ENCODE results near the gene TMCC2. TPM values are rescaled to one million over a fixed set of nuclear protein-coding genes. Genes with fewer than 3 reads are reported as not detected.

TMCC2 gene
- total and polyA plus RNA-seq, 2 of the 4 experiments (the other 2 are of a cell fraction) = 2.0 to 4.2 TPM

- POLR2A ChIA-PET (ENCODE audit: unreplicated experiment) = interaction anchor here (0.6 kb wide), 1 partner anchor 254 kb away, joined by 3 read pairs; no protein-coding TSS in a partner anchor
Observed at GRCh38 chr1:205224736-205225135, 3.0 kb upstream of the TMCC2 start.

More at GRCh38 chr1:205224736-205225135, 3.0 kb upstream of the TMCC2 start:
- H2BK5ac ChIP-seq (ENCODE audit: low read depth, low read length, poor library complexity, severe bottlenecking) = no peak overlapping the region
- H3K9ac ChIP-seq (ENCODE audit: low read depth, low read length) = no peak overlapping the region
- H4K5ac ChIP-seq (ENCODE audit: low read depth, low read length) = no peak overlapping the region
- no peak overlapping the region for H3K14ac ChIP-seq (replicated peaks; ENCODE audit: low read depth, low read length)
- peaks cover 11% of the 10 kb centered on the region for H3K4me1 ChIP-seq (ENCODE audit: control insufficient read depth, insufficient read depth, low read length)
- H3K79me1 ChIP-seq (ENCODE audit: low read depth in 1 of 2, low read length in 2 of 2) = no peaks in the 10 kb centered on the region
- dilution Hi-C loops (cut with HindIII; ENCODE audit: low sequenced_read_pairs, unreplicated experiment) (no loop called here), intact Hi-C loops (cut with micrococcal nuclease) (loop anchor here (5.0 kb wide), 1 partner anchor 82 kb away; no protein-coding TSS in a partner anchor), in situ Hi-C loops (cut with MboI; ENCODE audit: low sequenced_read_pairs) (no loop called here)
- no peaks in the 10 kb centered on the region for H3K9me3 ChIP-seq (ENCODE audit: control insufficient read depth, insufficient read depth, low read length)
- H3K4me3 ChIP-seq (ENCODE audit: insufficient read depth, low read depth, low read length) = no peak overlapping the region
- H2AFZ ChIP-seq (replicated peaks; ENCODE audit: low read length, poor library complexity) = no peak overlapping the region
- H3K18ac ChIP-seq (ENCODE audit: low read depth, low read length) = no peak overlapping the region
- no peaks in the 10 kb centered on the region; the same call in 1 of the 2 replicates for H4K20me1 ChIP-seq (ENCODE audit: insufficient read depth, low read length)
- no peak overlapping the region for H2AK5ac ChIP-seq (ENCODE audit: low read depth, low read length)
- H4K91ac ChIP-seq (ENCODE audit: insufficient read depth, low read depth, low read length) = no peak overlapping the region
- DNase-seq = no peak
- H2BK20ac ChIP-seq (ENCODE audit: low read depth, low read length) = no peak overlapping the region
- H3K23ac ChIP-seq (ENCODE audit: low read depth, low read length) = no peak overlapping the region
- ATAC-seq (ENCODE audit: low read depth) = no peak
- BruUV-seq (replicated peaks) = no TSS peak
- TF ChIP-seq CEBPB (IDR thresholded peaks at IDR 0.05; ENCODE audit: low read depth, low read length) (no peak), MAFK (IDR thresholded peaks at IDR 0.05; ENCODE audit: low read depth, low read length) (no peak), MXI1 (IDR thresholded peaks at IDR 0.05; ENCODE audit: borderline replicate concordance, low read depth, low read length) (no peak), NFE2L2 (IDR thresholded peaks at IDR 0.05; ENCODE audit: low read depth, low read length) (no peak), CHD1 (IDR thresholded peaks at IDR 0.05; ENCODE audit: low read depth, low read length) (no peak), POLR2A (IDR thresholded peaks at IDR 0.05; ENCODE audit: low read depth, low read length) (no peak), RFX5 (IDR thresholded peaks at IDR 0.05; ENCODE audit: low read depth, low read length) (no peak), RAD21 (IDR thresholded peaks at IDR 0.05; ENCODE audit: low read length) (no peak), SMC3 (IDR thresholded peaks at IDR 0.05; ENCODE audit: low read depth, low read length) (no peak), FOS (IDR thresholded peaks at IDR 0.05; ENCODE audit: low read depth, low read length) (no peak), MAZ (IDR thresholded peaks at IDR 0.05; ENCODE audit: borderline replicate concordance, low read depth, low read length) (no peak), RCOR1 (IDR thresholded peaks at IDR 0.05; ENCODE audit: insufficient replicate concordance, low read length) (no peak), BHLHE40 (IDR thresholded peaks at IDR 0.05; ENCODE audit: low read depth, low read length) (no peak)
- TF ChIP-seq, protein P1, sequence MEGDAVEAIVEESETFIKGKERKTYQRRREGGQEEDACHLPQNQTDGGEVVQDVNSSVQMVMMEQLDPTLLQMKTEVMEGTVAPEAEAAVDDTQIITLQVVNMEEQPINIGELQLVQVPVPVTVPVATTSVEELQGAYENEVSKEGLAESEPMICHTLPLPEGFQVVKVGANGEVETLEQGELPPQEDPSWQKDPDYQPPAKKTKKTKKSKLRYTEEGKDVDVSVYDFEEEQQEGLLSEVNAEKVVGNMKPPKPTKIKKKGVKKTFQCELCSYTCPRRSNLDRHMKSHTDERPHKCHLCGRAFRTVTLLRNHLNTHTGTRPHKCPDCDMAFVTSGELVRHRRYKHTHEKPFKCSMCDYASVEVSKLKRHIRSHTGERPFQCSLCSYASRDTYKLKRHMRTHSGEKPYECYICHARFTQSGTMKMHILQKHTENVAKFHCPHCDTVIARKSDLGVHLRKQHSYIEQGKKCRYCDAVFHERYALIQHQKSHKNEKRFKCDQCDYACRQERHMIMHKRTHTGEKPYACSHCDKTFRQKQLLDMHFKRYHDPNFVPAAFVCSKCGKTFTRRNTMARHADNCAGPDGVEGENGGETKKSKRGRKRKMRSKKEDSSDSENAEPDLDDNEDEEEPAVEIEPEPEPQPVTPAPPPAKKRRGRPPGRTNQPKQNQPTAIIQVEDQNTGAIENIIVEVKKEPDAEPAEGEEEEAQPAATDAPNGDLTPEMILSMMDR (conservative IDR thresholded peaks at IDR 0.05; ENCODE audit: low read depth, low read length) = no peak
- TF ChIP-seq, protein P2, sequence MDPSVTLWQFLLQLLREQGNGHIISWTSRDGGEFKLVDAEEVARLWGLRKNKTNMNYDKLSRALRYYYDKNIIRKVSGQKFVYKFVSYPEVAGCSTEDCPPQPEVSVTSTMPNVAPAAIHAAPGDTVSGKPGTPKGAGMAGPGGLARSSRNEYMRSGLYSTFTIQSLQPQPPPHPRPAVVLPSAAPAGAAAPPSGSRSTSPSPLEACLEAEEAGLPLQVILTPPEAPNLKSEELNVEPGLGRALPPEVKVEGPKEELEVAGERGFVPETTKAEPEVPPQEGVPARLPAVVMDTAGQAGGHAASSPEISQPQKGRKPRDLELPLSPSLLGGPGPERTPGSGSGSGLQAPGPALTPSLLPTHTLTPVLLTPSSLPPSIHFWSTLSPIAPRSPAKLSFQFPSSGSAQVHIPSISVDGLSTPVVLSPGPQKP (IDR thresholded peaks at IDR 0.05; ENCODE audit: borderline replicate concordance, low read depth, low read length) = no peak
- no peaks in the 10 kb centered on the region for H3K36me3 ChIP-seq (ENCODE audit: control insufficient read depth, insufficient read depth, low read length)
- no peak overlapping the region for H3K56ac ChIP-seq (ENCODE audit: extremely low read depth, insufficient read depth, low read length)
- CTCF ChIA-PET = interaction anchor here (0.9 to 1.0 kb wide), 2 partner anchors 31 to 36 kb away, joined by 3 to 4 read pairs; no protein-coding TSS in a partner anchor
- H3K4ac ChIP-seq (ENCODE audit: low read depth, low read length) = no peak overlapping the region
- no peak overlapping the region for H2BK15ac ChIP-seq (ENCODE audit: low read depth, low read length)
- H3K9me1 ChIP-seq (ENCODE audit: insufficient read depth, low read length) = peaks cover 8% of the 10 kb centered on the region; the same call in 1 of the 2 replicates
- H3K4me2 ChIP-seq (ENCODE audit: low read depth, low read length) = no peak overlapping the region
- H4K8ac ChIP-seq (ENCODE audit: low read depth in 2 of 2, low read length in 2 of 2) = no peak overlapping the region
- no peak overlapping the region for H2AK9ac ChIP-seq (replicated peaks; ENCODE audit: low read depth, low read length, poor library complexity)
- H2BK120ac ChIP-seq (ENCODE audit: low read depth, low read length) = no peak overlapping the region
- no peaks in the 10 kb centered on the region for H3K27me3 ChIP-seq (ENCODE audit: control insufficient read depth, insufficient read depth, low read length)
- H3K27ac ChIP-seq (ENCODE audit: insufficient read depth, low read length) = no peak overlapping the region
